Measurements from ENCODE around the gene TMEFF2. TPM values are rescaled to one million over a fixed set of nuclear protein-coding genes. Genes with fewer than 3 reads are reported as not detected.

Gene TMEFF2
- total and polyA plus RNA-seq, 2 of the 8 experiments (the other 6 are each of a cell fraction or from before 2014, with no cell fraction given) = 0.91 to 3.7 TPM

- H3K27me3 ChIP-seq (replicated peaks in 1 of 4; ENCODE audit: control insufficient read depth in 3 of 4, extremely low read depth in 1 of 4, insufficient read depth in 3 of 4, low read length in 3 of 4) = no peaks in the 10 kb centered on the region
- no peak overlapping the region for H3K9ac ChIP-seq (replicated peaks in 1 of 4; ENCODE audit: extremely low read depth in 1 of 4, low read depth in 3 of 4, low read length in 3 of 4)
- no peak overlapping the region for H2BK12ac ChIP-seq (ENCODE audit: low read depth, low read length)
- 95% methylated on average over 1 of the region's 1 CpG; no CpG with 5 or more reads in 1 of the 2 experiments for WGBS, 2 experiments (ENCODE audit: extremely low coverage in 1 of 2, insufficient coverage in 1 of 2, insufficient read length in 1 of 2, insufficient replicate concordance in 2 of 2, low coverage in 1 of 2, low lambda C conversion rate in 2 of 2, missing lambda C conversion rate in 1 of 2)
- no peak overlapping the region for H2AK5ac ChIP-seq (ENCODE audit: low read depth, low read length)
- H2BK5ac ChIP-seq (ENCODE audit: low read depth, low read length) = no peak overlapping the region
- H2BK20ac ChIP-seq (ENCODE audit: low read length) = no peak overlapping the region
- no peak overlapping the region for H2AFZ ChIP-seq (ENCODE audit: low read length)
- no peaks in the 10 kb centered on the region for H3K9me3 ChIP-seq (ENCODE audit: insufficient read depth in 2 of 2, low read depth in 1 of 2, low read length in 1 of 2)
- H3K56ac ChIP-seq (replicated peaks; ENCODE audit: insufficient read length, low read depth, low read length) = no peak overlapping the region
- FAIRE-seq = no peak
- POLR2A ChIA-PET (ENCODE audit: partially characterized antibody) = no interaction called here
- H4K91ac ChIP-seq (replicated peaks; ENCODE audit: insufficient read length, low read length) = no peak overlapping the region
- H3K18ac ChIP-seq (ENCODE audit: extremely low read depth, low read length) = no peak overlapping the region
- CTCF ChIA-PET (ENCODE audit: partially characterized antibody) = interaction anchor here (0.9 kb wide), 1 partner anchor 8 kb away, joined by 3 read pairs; no protein-coding TSS in a partner anchor
- H3K4ac ChIP-seq (replicated peaks; ENCODE audit: insufficient read length, low read depth, low read length) = no peak overlapping the region
- no peak overlapping the region for H3K4me3 ChIP-seq (ENCODE audit: extremely low read depth in 1 of 4, insufficient read depth in 2 of 4, low read depth in 3 of 4, low read length in 4 of 4)
- DNase-seq (ENCODE audit: low read depth in 1 of 2, low spot score in 2 of 2) = no peak
- no peak overlapping the region for H4K5ac ChIP-seq (ENCODE audit: insufficient read length, low read depth, low read length)
- H4K20me1 ChIP-seq (replicated peaks in 1 of 2; ENCODE audit: control insufficient read depth in 1 of 2, insufficient read depth in 2 of 2, low read length in 2 of 2) = no peaks in the 10 kb centered on the region
- no peaks in the 10 kb centered on the region for H3K79me2 ChIP-seq (ENCODE audit: control insufficient read depth in 1 of 2, insufficient read depth in 2 of 2, low read length in 2 of 2)
- no peak overlapping the region for H3K23ac ChIP-seq (ENCODE audit: insufficient read length)
- H2BK15ac ChIP-seq (ENCODE audit: low read length) = no peak overlapping the region
- no peak overlapping the region for H2BK120ac ChIP-seq (replicated peaks; ENCODE audit: low read depth, low read length)
- H3K27ac ChIP-seq (ENCODE audit: low read depth, low read length) = no peak overlapping the region
- H3K79me1 ChIP-seq (ENCODE audit: low read depth, low read length) = no peaks in the 10 kb centered on the region
- no peak overlapping the region for H3K14ac ChIP-seq (ENCODE audit: insufficient read length)
- peaks cover 1% of the 10 kb centered on the region; the same call in 1 of the 2 replicates for H3K23me2 ChIP-seq (ENCODE audit: low read depth, low read length)
- no peak overlapping the region for H3K4me2 ChIP-seq (ENCODE audit: insufficient read depth in 1 of 2, low read depth in 2 of 2, low read length in 2 of 2)
- no peaks in the 10 kb centered on the region for H3K36me3 ChIP-seq (ENCODE audit: control insufficient read depth in 2 of 4, insufficient read depth in 4 of 4, low read length in 3 of 4)
- no peaks in the 10 kb centered on the region for H3K4me1 ChIP-seq (replicated peaks in 1 of 4; ENCODE audit: control insufficient read depth in 3 of 4, insufficient read depth in 4 of 4, low read length in 3 of 4)
- H4K8ac ChIP-seq (ENCODE audit: extremely low read depth, insufficient read depth, low read length) = no peak overlapping the region
- TF ChIP-seq RXRA (IDR thresholded peaks at IDR 0.05; ENCODE audit: insufficient read depth, low read depth, low read length) (no peak), TEAD4 (IDR thresholded peaks at IDR 0.05; ENCODE audit: low read depth, low read length) (no peak), NRF1 (IDR thresholded peaks at IDR 0.05; ENCODE audit: low read depth, low read length) (no peak), CTBP2 (IDR thresholded peaks at IDR 0.05; ENCODE audit: borderline replicate concordance, insufficient read depth, insufficient read length, low read length) (no peak), POLR2AphosphoS5 (IDR thresholded peaks at IDR 0.05; ENCODE audit: low read depth, low read length) (no peak), RBBP5 (IDR thresholded peaks at IDR 0.05; ENCODE audit: borderline replicate concordance, low read depth, low read length) (no peak), NANOG (IDR thresholded peaks at IDR 0.05; ENCODE audit: insufficient read depth, low read depth, low read length, poor library complexity, severe bottlenecking) (no peak)
Observed at GRCh38 chr2:192038110-192038509, 156.6 kb downstream of the TMEFF2 start.

Data from H1 (cell line).